Activated CD4-positive, alpha-beta memory T cell treated with anti-CD3 and anti-CD28 coated beads, Interleukin-2, amount 10 ng/mL, durations not matched to agents 7 days and 5 days (primary cell): Measurements from ENCODE around the gene CADM1. TPM values are rescaled to one million over a fixed set of nuclear protein-coding genes. Genes with fewer than 3 reads are reported as not detected.

Experiments used
- CTCF ChIA-PET: fragments of 350-600 bp; sonication (Branson Sonifier 250); formaldehyde crosslinking; loops from one replicate; lab custom pipeline; 2021; ENCODE audit warnings: antibody characterized with exemption, inconsistent platforms; lab: Charles Lee
- POLR2A ChIA-PET: fragments of 350-600 bp; sonication (Branson Sonifier 250); formaldehyde crosslinking; loops from one replicate; lab custom pipeline; 2021; ENCODE audit warnings: antibody characterized with exemption; lab: Charles Lee
- DNase-seq: peaks from one replicate; pipeline ENCODE4 v3.0.0-alpha.2; 2020
- H3K27ac Mint-ChIP-seq: one replicate; pipeline ENCODE4 v1.8.0; 2021; ENCODE audit warnings: mild to moderate bottlenecking, mixed read lengths
- H3K27me3 Mint-ChIP-seq: one replicate; pipeline ENCODE4 v1.8.0; 2021; ENCODE audit warnings: mixed read lengths
- H3K36me3 Mint-ChIP-seq: one replicate; pipeline ENCODE4 v1.8.0; 2021; ENCODE audit warnings: low read depth, mixed read lengths
- H3K4me1 Mint-ChIP-seq: one replicate; pipeline ENCODE4 v1.8.0; 2021; ENCODE audit warnings: mixed read lengths
- H3K4me3 Mint-ChIP-seq: one replicate; pipeline ENCODE4 v1.8.0; 2021; ENCODE audit warnings: mild to moderate bottlenecking, mixed read lengths
- H3K9me3 Mint-ChIP-seq: one replicate; pipeline ENCODE4 v1.8.0; 2021; ENCODE audit warnings: mixed read lengths
- total RNA-seq, 2 experiments: library from RNA; stranded (reverse); gene quantifications; one replicate each; pipeline ENCODE4 v1.2.3, GENCODE V29; 2021

The CADM1 gene
- total RNA-seq, 2 experiments from 2014 or later, result 1.7 to 2.5 TPM

DNA sequence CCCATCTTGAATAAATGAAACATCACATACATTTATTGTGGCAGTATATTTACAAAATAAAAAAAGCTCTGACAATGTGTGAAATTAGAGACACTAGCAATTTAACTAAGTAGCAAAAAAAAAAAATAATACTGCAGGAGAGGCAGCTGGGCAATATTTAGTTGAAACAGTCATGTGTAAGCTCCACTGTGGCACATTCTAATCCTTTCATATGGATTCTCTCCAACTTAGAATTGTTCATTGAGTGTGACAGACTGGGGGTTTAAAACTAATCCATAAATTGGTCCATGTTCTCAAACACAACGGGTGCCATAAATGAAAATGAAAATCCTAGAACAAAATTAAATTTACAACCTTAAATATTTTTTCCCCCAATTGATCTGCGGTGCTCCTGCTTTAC lies 302.1 kb downstream of the CADM1 start:
- Mint-ChIP-seq H3K27ac (no peak overlapping the region), H3K4me3 (no peak overlapping the region), H3K9me3 (no peaks in the 10 kb centered on the region), H3K4me1 (peaks cover 12% of the 10 kb centered on the region), H3K36me3 (no peaks in the 10 kb centered on the region), H3K27me3 (peaks cover 19% of the 10 kb centered on the region)
- no peak for DNase-seq
- CTCF ChIA-PET, result no interaction called here
- POLR2A ChIA-PET, result no interaction called here

DNA sequence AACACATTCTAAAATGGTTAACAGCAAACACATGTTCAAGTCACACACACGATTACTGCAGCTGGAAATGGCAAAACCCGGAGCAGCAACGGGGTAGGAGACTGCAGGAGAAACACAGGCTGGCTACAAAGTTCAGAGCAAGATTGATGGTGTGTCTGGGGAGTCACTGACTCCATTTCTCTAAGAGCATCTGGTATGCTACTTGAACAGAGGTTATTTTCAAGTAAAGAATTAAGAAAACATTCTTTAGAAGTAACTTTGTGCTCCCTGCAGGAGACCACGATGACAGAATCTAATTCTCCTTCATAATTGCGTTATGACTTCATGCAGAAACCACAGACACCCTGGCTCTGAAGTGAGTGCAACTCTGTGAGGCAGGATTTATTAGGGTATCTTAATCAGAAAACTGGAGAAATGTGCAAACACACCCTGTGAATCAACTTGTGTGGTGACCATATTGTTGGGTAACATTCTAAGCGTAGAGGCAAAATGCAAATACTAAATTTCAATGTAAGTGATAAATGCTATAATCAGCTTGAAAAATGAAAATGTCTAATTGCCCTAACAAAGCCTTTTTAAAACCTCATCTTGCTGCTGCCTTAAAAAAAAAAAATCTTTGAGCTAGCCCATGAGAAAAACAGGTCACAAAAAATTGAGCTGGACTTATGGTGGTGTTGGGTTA lies 303.0 kb downstream of the CADM1 start:
- no peak for DNase-seq
- no peak overlapping the region for H3K27ac Mint-ChIP-seq
- H3K27me3 Mint-ChIP-seq, result peaks cover 15% of the 10 kb centered on the region
- POLR2A ChIA-PET, result no interaction called here
- H3K36me3 Mint-ChIP-seq, result no peaks in the 10 kb centered on the region
- H3K4me3 Mint-ChIP-seq, result no peak overlapping the region
- H3K4me1 Mint-ChIP-seq, result peaks cover 14% of the 10 kb centered on the region
- H3K9me3 Mint-ChIP-seq, result no peaks in the 10 kb centered on the region
- CTCF ChIA-PET, result no interaction called here

DNA sequence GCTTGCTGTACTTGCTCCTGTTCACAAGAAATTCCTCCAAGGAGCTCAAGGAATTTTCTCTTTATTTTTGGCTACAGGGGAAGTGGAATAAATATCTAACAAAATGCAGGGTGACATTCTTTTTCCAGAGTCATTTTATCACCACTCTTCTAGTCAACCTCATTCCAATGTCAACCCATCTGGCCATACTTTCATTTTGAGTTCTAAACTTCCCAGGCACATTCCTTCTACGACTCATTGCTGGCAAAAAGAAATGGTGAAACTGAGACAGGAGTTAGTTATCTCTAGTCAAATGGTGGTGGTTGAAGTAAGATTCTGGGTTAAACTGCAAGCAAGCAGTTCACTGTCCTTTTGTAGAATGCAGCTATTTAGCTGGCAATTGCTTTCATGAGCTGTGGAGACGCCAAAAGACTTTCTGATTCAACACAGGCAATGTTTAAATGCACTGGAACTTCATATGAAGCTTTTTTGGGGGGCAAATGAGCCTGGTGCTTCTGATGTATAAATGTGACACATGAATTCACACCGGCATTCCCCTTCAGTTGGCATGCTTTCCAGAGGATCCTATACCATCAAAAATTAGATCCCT lies 304.6 kb downstream of the CADM1 start:
- H3K36me3 Mint-ChIP-seq, result no peaks in the 10 kb centered on the region
- no peak overlapping the region for H3K27ac Mint-ChIP-seq
- H3K27me3 Mint-ChIP-seq, result peaks cover 10% of the 10 kb centered on the region
- peaks cover 20% of the 10 kb centered on the region for H3K4me1 Mint-ChIP-seq
- H3K9me3 Mint-ChIP-seq, result no peaks in the 10 kb centered on the region
- POLR2A ChIA-PET, result interaction anchor here (0.6 to 1.4 kb wide), 2 partner anchors 14 to 23 kb away, joined by 3 read pairs; no protein-coding TSS in a partner anchor
- DNase-seq, result no peak
- no peak overlapping the region for H3K4me3 Mint-ChIP-seq
- CTCF ChIA-PET, result no interaction called here

DNA sequence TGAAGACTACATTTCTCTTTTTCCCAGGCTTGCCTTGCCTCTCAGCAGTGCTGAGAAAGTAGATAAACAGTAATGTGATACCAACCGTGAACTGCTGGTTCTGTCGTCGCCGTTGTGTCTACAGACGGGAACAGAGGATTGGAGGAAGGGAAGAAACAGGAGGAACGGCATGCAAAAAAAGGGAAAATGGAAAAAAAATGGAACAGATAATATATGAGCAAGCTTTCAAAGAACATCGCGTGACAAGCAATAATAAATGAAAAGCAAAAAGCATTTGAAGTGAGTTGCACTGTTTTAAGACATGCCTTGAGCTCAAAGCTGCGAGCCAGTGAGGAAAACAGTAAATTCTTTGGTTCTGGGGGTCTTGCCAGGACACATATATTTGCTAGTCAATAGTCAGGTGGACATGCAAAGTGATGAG lies 305.9 kb downstream of the CADM1 start:
- Mint-ChIP-seq H3K27ac (no peak overlapping the region), H3K27me3 (peaks cover 10% of the 10 kb centered on the region), H3K36me3 (no peaks in the 10 kb centered on the region), H3K4me3 (no peak overlapping the region), H3K9me3 (no peaks in the 10 kb centered on the region), H3K4me1 (peaks cover 30% of the 10 kb centered on the region)
- POLR2A ChIA-PET, result no interaction called here
- no peak for DNase-seq
- CTCF ChIA-PET, result no interaction called here

DNA sequence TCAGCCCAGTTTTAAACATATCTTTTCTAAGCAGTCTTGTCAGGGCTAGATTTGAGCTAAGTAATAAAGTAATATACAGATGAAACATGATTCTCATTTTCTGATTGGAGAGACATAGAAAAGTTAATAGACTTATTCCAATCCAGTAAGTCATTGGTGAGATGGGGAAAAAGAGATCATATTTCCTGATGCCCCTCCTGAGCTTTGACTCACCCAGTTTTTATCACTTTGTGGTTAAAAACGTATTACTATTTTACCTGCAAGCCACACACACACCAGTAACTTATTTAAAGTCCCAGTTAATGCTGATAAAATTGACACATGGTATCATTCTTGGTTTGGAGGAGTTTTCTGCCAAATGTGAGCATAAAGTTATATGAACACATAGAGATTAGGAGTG lies 306.8 kb downstream of the CADM1 start:
- no peak for DNase-seq
- H3K36me3 Mint-ChIP-seq, result no peaks in the 10 kb centered on the region
- H3K4me3 Mint-ChIP-seq, result no peak overlapping the region
- peaks cover 30% of the 10 kb centered on the region for H3K4me1 Mint-ChIP-seq
- no peak overlapping the region for H3K27ac Mint-ChIP-seq
- POLR2A ChIA-PET, result no interaction called here
- H3K9me3 Mint-ChIP-seq, result no peaks in the 10 kb centered on the region
- CTCF ChIA-PET, result interaction anchor here (1.3 kb wide), 1 partner anchor 11 kb away, joined by 3 read pairs; no protein-coding TSS in a partner anchor
- peaks cover 6% of the 10 kb centered on the region for H3K27me3 Mint-ChIP-seq

DNA sequence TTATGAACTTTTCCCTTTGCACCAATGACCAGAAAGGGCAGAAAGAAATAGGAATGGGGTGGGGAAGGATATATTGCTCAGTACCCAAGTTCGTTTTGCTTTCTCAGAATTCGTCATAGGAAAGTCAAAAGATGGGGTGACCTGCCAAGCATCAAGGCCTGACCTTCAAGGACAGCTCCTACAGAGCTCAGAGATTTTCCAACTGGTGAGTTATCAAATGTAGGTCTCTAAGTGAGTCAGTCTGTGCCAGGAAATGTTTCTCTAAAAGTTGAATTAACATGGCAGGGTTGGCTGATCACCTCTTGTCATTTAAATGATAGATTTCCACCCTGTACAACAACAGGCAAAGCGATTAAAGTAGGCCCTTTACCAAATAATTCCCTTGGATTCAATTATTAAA lies 307.2 kb downstream of the CADM1 start:
- CTCF ChIA-PET, result interaction anchor here (0.6 to 1.3 kb wide), 2 partner anchors 11 to 458 kb away, joined by 3 read pairs; no protein-coding TSS in a partner anchor
- POLR2A ChIA-PET, result no interaction called here
- no peaks in the 10 kb centered on the region for H3K9me3 Mint-ChIP-seq

DNA sequence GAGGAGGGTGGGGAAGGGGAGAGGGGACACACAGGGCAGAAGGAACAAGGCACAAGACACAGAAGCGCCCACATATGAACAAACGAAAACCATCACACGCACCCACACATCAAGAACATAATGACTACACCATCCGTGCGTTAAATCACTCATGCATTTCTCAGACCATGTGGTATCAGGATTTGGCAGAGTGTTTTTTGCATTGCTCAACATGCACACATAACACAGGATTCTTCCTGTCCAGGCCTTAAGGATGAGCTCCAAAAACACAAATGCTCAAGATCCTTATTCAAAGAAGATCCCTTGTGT lies 309.5 kb downstream of the CADM1 start:
- peak overlapping the region; percentile 71 for H3K4me3 Mint-ChIP-seq
- ChIA-PET POLR2A (interaction anchor here (2.0 kb wide), 1 partner anchor 28 kb away, joined by 7 read pairs; no protein-coding TSS in a partner anchor), CTCF (no interaction called here)
- H3K36me3 Mint-ChIP-seq, result no peaks in the 10 kb centered on the region
- DNase-seq, result peak; percentile 26
- no peaks in the 10 kb centered on the region for H3K9me3 Mint-ChIP-seq
- H3K27ac Mint-ChIP-seq, result peak overlapping the region; percentile 75
- H3K27me3 Mint-ChIP-seq, result peaks cover 6% of the 10 kb centered on the region
- H3K4me1 Mint-ChIP-seq, result peaks cover 22% of the 10 kb centered on the region

More for the DNA sequence above, 307.2 kb downstream of the CADM1 start:
- Mint-ChIP-seq H3K4me1 (peaks cover 30% of the 10 kb centered on the region), H3K4me3 (no peak overlapping the region), H3K27me3 (peaks cover 6% of the 10 kb centered on the region), H3K36me3 (no peaks in the 10 kb centered on the region), H3K27ac (no peak overlapping the region)
- no peak for DNase-seq

DNA sequence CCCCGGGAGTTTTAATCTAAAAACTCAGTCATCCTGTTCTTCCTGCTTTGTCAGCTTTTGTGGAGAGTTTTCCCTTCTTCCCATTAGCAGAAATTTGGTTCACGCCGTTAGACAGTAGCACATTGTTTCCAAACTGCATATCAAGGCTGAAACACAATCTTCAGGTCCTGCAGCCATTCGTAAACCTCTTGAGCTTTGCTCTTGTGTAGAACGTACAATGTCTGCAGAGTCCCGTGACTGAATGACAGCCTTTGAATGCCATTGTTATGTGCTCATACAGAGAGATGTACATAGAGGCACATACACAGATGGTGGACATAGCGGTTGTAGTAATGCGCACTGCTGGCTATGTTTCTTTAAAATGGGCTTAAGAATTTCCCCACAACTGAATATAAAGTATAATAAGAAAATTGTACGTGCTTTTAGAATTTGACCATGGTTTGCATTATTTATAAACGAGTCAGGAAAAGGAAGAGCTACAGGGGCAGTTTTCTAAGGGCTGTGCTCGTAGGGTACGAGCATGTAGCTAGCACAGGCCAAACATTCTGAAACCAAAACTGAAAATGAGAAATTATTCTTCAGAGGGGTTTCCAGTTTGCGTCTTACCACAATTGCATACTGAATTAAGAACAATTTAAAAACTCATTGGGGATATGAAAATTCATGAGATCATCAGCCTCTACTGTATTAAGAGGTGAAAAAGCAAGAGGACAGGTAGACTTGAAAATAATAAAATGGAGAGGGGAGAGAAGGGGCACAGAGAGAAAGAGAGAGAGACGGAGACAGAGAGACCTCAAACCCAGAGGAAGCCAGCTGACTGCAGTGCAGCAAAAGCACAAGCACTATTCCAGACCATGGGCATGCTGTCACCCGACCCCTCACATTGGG lies 310.1 kb downstream of the CADM1 start:
- Mint-ChIP-seq H3K27me3 (peaks cover 8% of the 10 kb centered on the region), H3K36me3 (no peaks in the 10 kb centered on the region), H3K4me1 (peaks cover 20% of the 10 kb centered on the region), H3K9me3 (no peaks in the 10 kb centered on the region), H3K4me3 (peak overlapping the region; percentile 71), H3K27ac (peak overlapping the region; percentile 75)
- ChIA-PET CTCF (no interaction called here), POLR2A (interaction anchor here (2.0 kb wide), 1 partner anchor 28 kb away, joined by 7 read pairs; no protein-coding TSS in a partner anchor)
- DNase-seq, result no peak

DNA sequence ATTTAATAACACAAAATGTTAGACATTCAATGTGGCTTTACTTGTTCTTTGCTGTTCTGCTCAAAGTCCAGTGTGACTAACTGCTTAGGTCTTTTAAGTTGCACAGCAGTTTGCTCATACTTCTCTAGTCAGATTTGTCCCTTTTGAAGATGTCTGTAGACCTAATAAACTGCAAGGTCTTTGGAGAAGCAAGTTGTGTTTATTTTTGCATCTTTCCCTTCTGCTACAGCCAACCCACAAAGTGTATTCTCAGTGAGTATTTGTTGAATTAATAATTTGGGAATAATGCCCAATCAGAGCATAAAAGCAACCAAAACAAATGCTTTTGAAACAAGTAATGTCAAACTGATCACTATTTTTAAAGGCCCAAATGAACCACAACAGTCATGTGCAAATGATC lies 312.5 kb downstream of the CADM1 start:
- no peaks in the 10 kb centered on the region for H3K9me3 Mint-ChIP-seq
- H3K4me1 Mint-ChIP-seq, result peaks cover 16% of the 10 kb centered on the region
- H3K27me3 Mint-ChIP-seq, result peaks cover 9% of the 10 kb centered on the region
- H3K27ac Mint-ChIP-seq, result no peak overlapping the region
- DNase-seq, result no peak
- POLR2A ChIA-PET, result no interaction called here
- no peak overlapping the region for H3K4me3 Mint-ChIP-seq
- no peaks in the 10 kb centered on the region for H3K36me3 Mint-ChIP-seq
- CTCF ChIA-PET, result no interaction called here

DNA sequence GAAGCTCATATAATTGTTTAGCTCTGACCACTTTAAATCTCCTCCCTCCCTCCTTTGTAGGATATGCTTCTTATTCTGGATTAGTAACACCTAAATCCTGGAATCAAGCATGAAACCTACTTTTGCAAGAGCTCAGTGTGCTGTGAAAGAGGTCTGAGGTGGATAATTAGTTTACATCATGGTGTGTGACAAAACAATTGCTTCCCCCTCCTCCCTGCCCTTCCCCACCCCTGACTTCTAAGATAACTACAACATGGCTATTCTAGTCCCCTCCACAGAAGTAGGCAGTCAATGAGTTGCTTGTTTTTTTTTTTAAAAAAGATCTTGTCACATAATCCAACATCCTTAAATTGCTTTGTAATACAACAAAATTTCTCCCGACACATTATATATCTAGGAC lies 314.0 kb downstream of the CADM1 start:
- H3K27ac Mint-ChIP-seq, result no peak overlapping the region
- H3K4me1 Mint-ChIP-seq, result peaks cover 16% of the 10 kb centered on the region
- no peaks in the 10 kb centered on the region for H3K36me3 Mint-ChIP-seq
- POLR2A ChIA-PET, result no interaction called here
- no peak overlapping the region for H3K4me3 Mint-ChIP-seq
- no peaks in the 10 kb centered on the region for H3K9me3 Mint-ChIP-seq
- peaks cover 11% of the 10 kb centered on the region for H3K27me3 Mint-ChIP-seq
- CTCF ChIA-PET, result no interaction called here
- no peak for DNase-seq

DNA sequence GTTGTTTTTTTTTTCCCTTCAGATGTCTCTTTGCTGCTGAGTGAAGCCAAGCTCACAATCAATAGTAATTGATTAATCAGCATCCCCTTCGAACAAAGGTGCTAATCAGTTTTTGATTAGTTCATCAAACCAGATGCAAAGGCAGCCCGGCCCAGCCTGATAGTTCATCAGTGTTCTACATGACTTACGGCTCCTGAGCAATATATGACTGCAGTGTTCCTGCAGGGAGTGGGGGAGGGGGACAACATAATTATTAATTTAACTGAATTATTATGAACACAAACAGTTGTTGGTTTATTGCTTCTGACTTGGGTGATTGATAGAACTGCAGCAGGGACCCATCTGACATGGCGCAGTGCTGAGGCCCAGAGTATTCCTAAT lies 315.3 kb downstream of the CADM1 start:
- Mint-ChIP-seq H3K27me3 (peaks cover 11% of the 10 kb centered on the region), H3K4me3 (no peak overlapping the region), H3K9me3 (no peaks in the 10 kb centered on the region), H3K4me1 (peaks cover 3% of the 10 kb centered on the region), H3K27ac (no peak overlapping the region), H3K36me3 (no peaks in the 10 kb centered on the region)
- CTCF ChIA-PET, result interaction anchor here (0.6 kb wide), 1 partner anchor 35 kb away, joined by 3 read pairs; no protein-coding TSS in a partner anchor
- no peak for DNase-seq
- POLR2A ChIA-PET, result no interaction called here

DNA sequence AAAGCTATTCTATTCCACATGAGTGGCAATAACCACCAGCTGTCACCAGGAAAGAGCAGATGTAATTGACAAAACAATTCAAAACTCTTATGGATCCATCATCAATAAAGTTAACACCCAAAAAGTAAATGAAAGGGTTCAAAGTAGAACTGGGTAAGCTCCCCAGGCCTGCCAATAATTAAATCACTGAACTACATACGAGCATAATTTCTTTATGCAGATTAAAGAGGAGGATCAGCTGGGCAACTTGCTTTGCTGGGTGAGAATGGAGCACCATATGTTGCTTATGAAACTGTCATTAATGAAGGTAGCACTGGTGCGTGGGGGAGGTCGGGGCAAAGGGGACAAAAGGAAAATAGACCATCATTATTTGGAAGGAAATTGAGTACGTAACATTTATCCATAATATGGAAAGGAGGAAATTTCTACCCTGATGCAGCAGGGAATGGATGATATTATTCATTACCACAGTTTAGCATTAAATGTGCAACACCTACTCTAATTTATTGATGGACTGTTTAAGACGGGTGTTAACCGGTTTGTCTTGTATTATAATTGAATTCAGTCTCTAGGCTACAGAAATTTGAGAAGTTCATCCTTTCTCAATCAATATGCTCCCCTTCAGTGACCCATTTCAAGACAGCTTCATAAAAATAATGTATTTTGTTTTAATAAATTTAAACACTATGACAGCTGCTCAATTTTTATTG lies 315.9 kb downstream of the CADM1 start:
- no peaks in the 10 kb centered on the region for H3K36me3 Mint-ChIP-seq
- no peak overlapping the region for H3K4me3 Mint-ChIP-seq
- DNase-seq, result no peak
- H3K9me3 Mint-ChIP-seq, result no peaks in the 10 kb centered on the region
- ChIA-PET CTCF (interaction anchor here (0.6 kb wide), 1 partner anchor 35 kb away, joined by 3 read pairs; no protein-coding TSS in a partner anchor), POLR2A (interaction anchor here (0.6 to 1.0 kb wide), 2 partner anchors 21 to 34 kb away, joined by 3 to 4 read pairs; no protein-coding TSS in a partner anchor)
- no peak overlapping the region for H3K27ac Mint-ChIP-seq
- peaks cover 11% of the 10 kb centered on the region for H3K27me3 Mint-ChIP-seq
- no peaks in the 10 kb centered on the region for H3K4me1 Mint-ChIP-seq
